ENCODE results near the gene ABI3BP.

Gene ABI3BP

DNA sequence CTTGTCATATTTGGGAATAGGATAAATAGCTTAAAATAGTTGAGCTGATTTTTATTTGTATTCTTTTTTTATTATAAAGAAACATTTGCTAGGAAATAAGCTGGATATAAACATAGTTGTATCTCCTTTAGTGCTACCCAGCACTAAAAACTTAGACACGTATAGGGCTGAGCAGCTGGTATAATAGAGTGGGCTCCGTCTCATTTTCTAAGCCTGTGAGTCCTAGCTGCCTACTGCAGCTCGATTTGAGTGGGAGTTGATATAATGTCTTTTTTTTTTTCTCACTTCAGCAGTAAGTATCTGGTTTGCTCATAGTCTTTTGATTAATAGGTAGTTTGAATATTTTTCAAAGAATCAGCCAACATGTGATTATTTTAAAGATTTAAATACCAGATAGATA lies 249.7 kb downstream of the ABI3BP start:
- H3K4me3 ChIP-seq (ENCODE audit: low read length) = no peak overlapping the region
- H3K9ac ChIP-seq (ENCODE audit: low read length) = no peak overlapping the region
- H3K9me3 ChIP-seq (ENCODE audit: control insufficient read depth, low read depth, low read length) = no peaks in the 10 kb centered on the region
- H3K27ac ChIP-seq (ENCODE audit: low read length) = no peak overlapping the region
- H3K36me3 ChIP-seq (ENCODE audit: control insufficient read depth, low read depth, low read length) = peaks cover 84% of the 10 kb centered on the region
- no peaks in the 10 kb centered on the region for H3K4me1 ChIP-seq (ENCODE audit: control insufficient read depth, low read depth, low read length)
- no peaks in the 10 kb centered on the region for H3K27me3 ChIP-seq (ENCODE audit: control insufficient read depth, insufficient read depth, low read length)

DNA sequence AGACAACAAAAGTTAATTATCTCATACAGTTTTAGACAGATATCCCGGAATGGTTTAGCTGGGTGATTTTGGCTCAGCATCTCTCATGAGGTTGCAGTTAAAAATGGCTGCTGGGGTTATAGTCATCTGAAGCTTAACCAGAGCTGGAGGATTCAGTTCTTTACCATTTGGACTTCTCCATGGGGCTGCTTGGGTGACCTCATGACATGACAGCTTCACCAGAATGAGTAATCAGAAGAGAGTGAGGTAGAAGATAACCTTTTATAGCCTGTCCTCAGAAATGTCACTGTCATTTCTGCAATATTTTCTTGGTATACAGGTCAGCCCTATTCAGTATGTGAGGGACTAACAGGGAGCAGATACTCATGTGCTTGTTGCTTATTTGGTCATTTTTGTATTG lies 253.0 kb downstream of the ABI3BP start:
- Histone ChIP-seq H3K27ac (ENCODE audit: low read length) (no peak overlapping the region), H3K36me3 (ENCODE audit: control insufficient read depth, low read depth, low read length) (peaks cover 73% of the 10 kb centered on the region), H3K27me3 (ENCODE audit: control insufficient read depth, insufficient read depth, low read length) (no peaks in the 10 kb centered on the region), H3K9me3 (ENCODE audit: control insufficient read depth, low read depth, low read length) (no peaks in the 10 kb centered on the region), H3K4me3 (ENCODE audit: low read length) (no peak overlapping the region), H3K9ac (ENCODE audit: low read length) (no peak overlapping the region), H3K4me1 (ENCODE audit: control insufficient read depth, low read depth, low read length) (peaks cover 4% of the 10 kb centered on the region)

DNA sequence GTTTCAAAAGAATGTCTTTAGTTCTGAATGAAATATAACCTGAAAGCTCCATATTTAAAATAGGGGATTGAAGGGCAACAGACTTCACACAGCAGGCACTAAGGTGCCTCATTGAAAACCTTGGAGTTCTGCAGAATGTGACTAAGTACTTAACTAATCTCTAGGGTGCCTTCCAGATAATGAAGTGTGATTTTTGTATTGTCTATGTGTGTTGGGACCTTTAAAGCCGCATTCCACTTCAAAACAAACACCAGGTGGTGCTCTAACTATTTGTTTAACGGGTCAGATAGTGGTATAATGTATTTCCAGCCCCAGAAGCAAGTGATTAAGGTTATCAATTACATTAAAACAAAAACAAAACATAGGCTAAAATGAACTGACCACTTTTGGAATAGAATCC lies 255.9 kb downstream of the ABI3BP start:
- Histone ChIP-seq H3K9ac (ENCODE audit: low read length) (no peak overlapping the region), H3K4me1 (ENCODE audit: control insufficient read depth, low read depth, low read length) (peaks cover 17% of the 10 kb centered on the region), H3K36me3 (ENCODE audit: control insufficient read depth, low read depth, low read length) (peaks cover 66% of the 10 kb centered on the region), H3K4me3 (ENCODE audit: low read length) (no peak overlapping the region), H3K27ac (ENCODE audit: low read length) (no peak overlapping the region), H3K27me3 (ENCODE audit: control insufficient read depth, insufficient read depth, low read length) (no peaks in the 10 kb centered on the region), H3K9me3 (ENCODE audit: control insufficient read depth, low read depth, low read length) (no peaks in the 10 kb centered on the region)

DNA sequence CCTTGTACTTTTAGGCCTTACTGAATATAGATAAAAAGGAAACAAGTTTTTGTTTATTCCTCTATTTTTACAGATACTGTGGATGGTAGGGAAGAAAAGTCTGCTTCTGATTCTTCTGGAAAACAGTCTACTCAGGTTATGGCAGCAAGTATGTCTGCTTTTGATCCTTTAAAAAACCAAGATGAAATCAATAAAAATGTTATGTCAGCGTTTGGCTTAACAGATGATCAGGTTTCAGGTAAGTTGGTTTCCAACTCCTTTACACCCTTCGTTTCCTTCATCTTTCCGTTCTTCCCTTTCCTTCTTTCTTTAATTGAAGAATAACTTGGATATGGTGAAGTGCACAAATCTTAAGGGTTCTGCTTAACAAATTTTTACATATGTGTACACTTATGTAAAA lies 260.8 kb downstream of the ABI3BP start:
- H3K4me3 ChIP-seq (ENCODE audit: low read length) = no peak overlapping the region
- H3K4me1 ChIP-seq (ENCODE audit: control insufficient read depth, low read depth, low read length) = peaks cover 17% of the 10 kb centered on the region
- H3K9me3 ChIP-seq (ENCODE audit: control insufficient read depth, low read depth, low read length) = no peaks in the 10 kb centered on the region
- peaks cover 53% of the 10 kb centered on the region for H3K36me3 ChIP-seq (ENCODE audit: control insufficient read depth, low read depth, low read length)
- H3K27me3 ChIP-seq (ENCODE audit: control insufficient read depth, insufficient read depth, low read length) = no peaks in the 10 kb centered on the region
- H3K9ac ChIP-seq (ENCODE audit: low read length) = no peak overlapping the region
- H3K27ac ChIP-seq (ENCODE audit: low read length) = no peak overlapping the region

DNA sequence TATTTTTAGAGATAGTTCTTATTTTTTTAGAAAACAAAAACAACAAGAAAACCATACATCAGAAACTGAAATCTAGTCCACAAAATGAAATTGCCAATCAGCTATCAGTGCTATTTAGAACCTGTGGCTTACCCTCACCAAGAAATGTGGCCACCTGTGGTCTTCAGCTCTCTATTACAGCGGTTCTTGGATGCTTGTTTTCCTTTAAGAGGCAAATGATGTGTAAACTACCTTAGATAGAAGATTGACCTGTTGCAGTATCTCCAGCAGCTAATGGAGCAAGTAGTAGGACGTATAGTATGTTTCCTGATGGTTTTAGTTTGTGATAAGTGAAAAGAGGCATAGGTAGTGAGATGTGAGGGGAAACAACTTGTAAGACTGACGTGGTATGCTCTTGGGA lies 262.7 kb downstream of the ABI3BP start:
- H3K9me3 ChIP-seq (ENCODE audit: control insufficient read depth, low read depth, low read length) = no peaks in the 10 kb centered on the region
- no peak overlapping the region for H3K27ac ChIP-seq (ENCODE audit: low read length)
- H3K4me3 ChIP-seq (ENCODE audit: low read length) = no peak overlapping the region
- no peaks in the 10 kb centered on the region for H3K27me3 ChIP-seq (ENCODE audit: control insufficient read depth, insufficient read depth, low read length)
- peaks cover 12% of the 10 kb centered on the region for H3K4me1 ChIP-seq (ENCODE audit: control insufficient read depth, low read depth, low read length)
- peaks cover 54% of the 10 kb centered on the region for H3K36me3 ChIP-seq (ENCODE audit: control insufficient read depth, low read depth, low read length)
- H3K9ac ChIP-seq (ENCODE audit: low read length) = no peak overlapping the region

DNA sequence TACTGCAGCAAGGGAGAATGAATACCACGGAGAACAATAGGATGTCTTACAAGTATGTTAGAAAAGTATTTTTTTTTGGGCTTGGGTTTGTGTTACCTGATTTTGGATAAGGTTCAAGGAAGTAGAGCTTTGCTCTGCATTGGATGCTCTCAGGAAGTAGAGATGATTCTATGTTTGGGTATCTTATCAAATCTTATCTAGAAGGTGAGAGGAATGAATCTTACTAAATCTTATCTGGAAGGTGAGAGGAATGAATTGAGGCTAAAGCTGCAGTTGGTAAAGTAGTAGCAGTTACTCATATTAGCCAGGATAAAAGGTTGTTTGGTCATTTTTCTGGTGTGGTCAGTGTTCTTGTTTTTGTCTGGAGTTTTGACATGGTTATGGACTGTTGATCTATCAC lies 266.5 kb downstream of the ABI3BP start:
- Histone ChIP-seq H3K27ac (ENCODE audit: low read length) (no peak overlapping the region), H3K36me3 (ENCODE audit: control insufficient read depth, low read depth, low read length) (peaks cover 65% of the 10 kb centered on the region), H3K4me1 (ENCODE audit: control insufficient read depth, low read depth, low read length) (no peaks in the 10 kb centered on the region), H3K9me3 (ENCODE audit: control insufficient read depth, low read depth, low read length) (no peaks in the 10 kb centered on the region), H3K4me3 (ENCODE audit: low read length) (no peak overlapping the region), H3K9ac (ENCODE audit: low read length) (no peak overlapping the region), H3K27me3 (ENCODE audit: control insufficient read depth, insufficient read depth, low read length) (no peaks in the 10 kb centered on the region)

DNA sequence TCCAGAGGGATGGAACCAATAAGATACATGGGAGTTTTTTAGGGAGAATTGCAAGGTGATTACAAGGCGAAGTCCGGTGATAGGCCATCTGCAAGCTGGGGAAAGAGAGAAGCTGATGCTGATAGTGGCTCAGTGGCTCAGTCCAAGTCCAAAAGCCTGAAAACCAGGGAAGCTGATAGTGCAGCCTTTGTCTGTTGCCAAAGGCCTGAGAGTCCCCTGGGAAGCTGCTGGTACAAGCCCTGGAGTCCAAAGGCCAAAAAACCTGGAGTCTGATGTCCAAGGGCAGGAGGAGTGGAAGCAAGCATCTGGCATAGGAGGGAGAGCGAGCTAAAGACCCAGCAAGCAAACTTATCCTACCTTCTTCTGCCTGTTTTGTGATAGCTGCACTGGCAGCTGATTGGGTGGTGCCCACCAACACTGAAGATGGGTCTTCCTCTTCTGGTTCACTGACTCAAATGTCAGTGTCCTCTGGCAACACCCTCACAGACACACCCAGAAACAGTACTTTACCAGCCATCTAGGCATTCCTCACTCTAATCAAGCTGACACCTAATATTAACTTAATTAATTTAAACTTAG lies 267.2 kb downstream of the ABI3BP start:
- Histone ChIP-seq H3K27me3 (ENCODE audit: control insufficient read depth, insufficient read depth, low read length) (no peaks in the 10 kb centered on the region), H3K9ac (ENCODE audit: low read length) (no peak overlapping the region), H3K4me1 (ENCODE audit: control insufficient read depth, low read depth, low read length) (no peaks in the 10 kb centered on the region), H3K4me3 (ENCODE audit: low read length) (no peak overlapping the region), H3K36me3 (ENCODE audit: control insufficient read depth, low read depth, low read length) (peaks cover 66% of the 10 kb centered on the region), H3K9me3 (ENCODE audit: control insufficient read depth, low read depth, low read length) (no peaks in the 10 kb centered on the region), H3K27ac (ENCODE audit: low read length) (no peak overlapping the region)

DNA sequence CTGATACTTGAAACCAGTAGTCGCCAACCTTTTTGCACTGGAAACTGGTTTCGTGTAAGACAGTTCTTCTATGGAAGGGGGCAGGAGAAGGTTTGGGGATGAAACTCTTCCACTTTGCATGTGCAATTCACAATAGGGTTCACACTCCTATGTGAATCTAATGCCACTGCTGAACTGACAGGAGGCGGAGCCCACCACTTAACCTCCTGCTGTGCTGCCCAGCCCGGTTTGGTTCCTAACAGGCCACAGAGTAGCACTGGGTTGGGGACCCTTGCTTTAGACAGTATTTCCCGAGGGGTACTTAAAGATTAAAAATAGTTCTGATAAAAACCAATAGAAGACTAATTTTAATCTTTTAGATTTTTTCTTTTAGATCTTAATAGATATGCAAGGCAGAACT lies 272.8 kb downstream of the ABI3BP start:
- Histone ChIP-seq H3K36me3 (ENCODE audit: control insufficient read depth, low read depth, low read length) (peaks cover 51% of the 10 kb centered on the region), H3K27ac (ENCODE audit: low read length) (no peak overlapping the region), H3K27me3 (ENCODE audit: control insufficient read depth, insufficient read depth, low read length) (no peaks in the 10 kb centered on the region), H3K9me3 (ENCODE audit: control insufficient read depth, low read depth, low read length) (no peaks in the 10 kb centered on the region), H3K4me1 (ENCODE audit: control insufficient read depth, low read depth, low read length) (peaks cover 9% of the 10 kb centered on the region), H3K9ac (ENCODE audit: low read length) (no peak overlapping the region), H3K4me3 (ENCODE audit: low read length) (no peak overlapping the region)

DNA sequence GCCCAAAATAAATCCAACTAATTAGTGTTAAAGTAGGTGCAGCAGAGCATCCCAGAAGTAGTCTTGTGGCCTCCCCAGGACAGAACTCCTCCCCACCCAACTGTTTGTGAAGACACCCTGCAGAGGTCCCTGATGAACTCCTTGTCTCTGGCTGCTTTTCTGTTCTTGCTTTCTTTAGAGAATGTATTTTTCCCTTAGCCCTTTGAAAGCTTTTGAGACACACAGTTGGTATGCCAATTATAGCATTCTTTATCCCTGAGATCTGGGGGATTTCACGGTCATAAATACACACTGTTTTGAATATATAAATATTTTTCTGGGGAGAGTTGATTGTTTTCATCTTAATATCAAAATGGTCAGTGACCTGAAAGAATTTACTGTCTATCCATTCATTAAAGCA lies 274.1 kb downstream of the ABI3BP start:
- H3K4me3 ChIP-seq (ENCODE audit: low read length) = no peak overlapping the region
- H3K27ac ChIP-seq (ENCODE audit: low read length) = no peak overlapping the region
- H3K27me3 ChIP-seq (ENCODE audit: control insufficient read depth, insufficient read depth, low read length) = no peaks in the 10 kb centered on the region
- no peak overlapping the region for H3K9ac ChIP-seq (ENCODE audit: low read length)
- H3K36me3 ChIP-seq (ENCODE audit: control insufficient read depth, low read depth, low read length) = peaks cover 60% of the 10 kb centered on the region
- no peaks in the 10 kb centered on the region for H3K9me3 ChIP-seq (ENCODE audit: control insufficient read depth, low read depth, low read length)
- peaks cover 9% of the 10 kb centered on the region for H3K4me1 ChIP-seq (ENCODE audit: control insufficient read depth, low read depth, low read length)

DNA sequence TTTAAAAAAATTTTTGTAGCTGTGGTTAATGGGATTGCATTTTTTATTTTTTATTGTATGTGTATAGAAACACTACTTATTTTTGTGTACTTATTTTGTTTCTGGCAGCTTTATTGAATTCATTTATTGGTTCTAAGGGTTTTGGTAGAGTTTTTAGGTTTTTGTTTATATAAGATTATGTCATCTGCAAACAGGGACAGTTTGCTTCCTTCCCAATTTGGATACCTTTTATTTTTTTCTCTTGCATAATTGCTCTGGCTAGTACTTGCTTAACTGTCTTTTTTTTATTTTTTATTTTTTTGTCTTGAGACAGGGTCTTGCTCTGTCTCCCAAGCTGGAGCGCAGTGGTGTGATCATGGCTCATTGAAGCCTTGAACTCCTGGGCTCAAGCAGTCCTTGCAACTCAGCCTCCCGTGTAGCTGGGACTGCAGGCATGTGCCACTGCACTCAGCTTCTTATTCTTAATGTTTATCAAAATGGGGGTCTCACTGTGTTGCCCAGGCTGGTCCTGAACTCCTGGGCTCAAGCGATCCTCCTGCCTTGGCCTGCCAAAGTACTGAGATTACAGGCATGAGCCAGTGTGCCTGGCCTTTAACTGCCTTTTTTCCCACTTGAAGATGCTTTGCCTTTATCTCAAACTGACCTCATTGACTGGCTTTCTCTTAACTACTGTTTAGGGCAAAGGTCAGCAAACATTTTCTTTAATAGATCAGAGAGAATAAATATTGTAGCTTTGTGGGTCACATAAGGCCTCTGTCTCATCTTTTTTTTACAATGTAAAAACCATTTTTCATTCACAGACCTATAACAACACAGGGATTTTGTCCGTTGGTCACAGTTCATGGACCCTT lies 275.4 kb downstream of the ABI3BP start:
- Histone ChIP-seq H3K4me1 (ENCODE audit: control insufficient read depth, low read depth, low read length) (peaks cover 9% of the 10 kb centered on the region), H3K4me3 (ENCODE audit: low read length) (no peak overlapping the region), H3K27ac (ENCODE audit: low read length) (no peak overlapping the region), H3K9ac (ENCODE audit: low read length) (no peak overlapping the region), H3K27me3 (ENCODE audit: control insufficient read depth, insufficient read depth, low read length) (no peaks in the 10 kb centered on the region), H3K9me3 (ENCODE audit: control insufficient read depth, low read depth, low read length) (no peaks in the 10 kb centered on the region), H3K36me3 (ENCODE audit: control insufficient read depth, low read depth, low read length) (peaks cover 58% of the 10 kb centered on the region)

DNA sequence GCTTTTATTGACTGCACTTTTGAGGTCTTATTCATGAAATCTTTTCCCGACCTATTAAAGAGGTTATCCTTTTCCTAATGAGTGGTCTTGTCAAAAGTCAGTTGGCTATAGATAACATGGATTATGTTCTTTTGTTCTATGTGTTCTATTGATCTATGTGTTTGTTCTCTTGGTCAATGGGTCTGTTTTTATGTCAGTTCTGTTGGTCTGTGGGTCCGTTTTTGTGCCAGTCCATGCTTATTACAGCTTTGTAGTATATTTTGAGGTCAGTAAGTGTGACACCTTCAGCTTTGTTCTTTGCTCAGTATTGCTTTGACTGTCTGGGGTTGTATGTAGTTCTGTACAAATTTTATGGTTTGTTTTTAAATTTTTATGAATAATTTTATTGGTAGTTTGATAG lies 276.2 kb downstream of the ABI3BP start:
- H3K4me3 ChIP-seq (ENCODE audit: low read length) = no peak overlapping the region
- peaks cover 50% of the 10 kb centered on the region for H3K36me3 ChIP-seq (ENCODE audit: control insufficient read depth, low read depth, low read length)
- no peaks in the 10 kb centered on the region for H3K9me3 ChIP-seq (ENCODE audit: control insufficient read depth, low read depth, low read length)
- peaks cover 9% of the 10 kb centered on the region for H3K4me1 ChIP-seq (ENCODE audit: control insufficient read depth, low read depth, low read length)
- H3K9ac ChIP-seq (ENCODE audit: low read length) = no peak overlapping the region
- H3K27ac ChIP-seq (ENCODE audit: low read length) = no peak overlapping the region
- no peaks in the 10 kb centered on the region for H3K27me3 ChIP-seq (ENCODE audit: control insufficient read depth, insufficient read depth, low read length)

DNA sequence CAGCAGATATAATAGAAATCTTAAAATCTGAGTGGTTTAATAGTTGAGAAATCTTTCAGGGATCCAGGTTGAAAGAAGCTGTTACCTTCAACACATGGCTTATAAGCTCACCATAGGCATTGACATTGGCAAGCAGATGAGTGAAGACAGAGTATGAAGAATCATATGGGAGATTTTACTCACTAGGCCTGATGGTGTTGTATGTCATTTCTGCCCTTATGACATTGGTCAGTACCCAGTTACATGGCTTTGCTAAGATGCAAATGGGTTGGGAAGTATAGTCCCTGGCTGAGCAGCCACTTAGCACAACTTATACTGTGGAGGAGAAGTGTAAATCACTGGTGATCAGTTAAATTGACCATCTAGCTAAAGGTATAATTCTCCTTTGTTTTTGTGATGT lies 278.0 kb downstream of the ABI3BP start:
- Histone ChIP-seq H3K9ac (ENCODE audit: low read length) (no peak overlapping the region), H3K27me3 (ENCODE audit: control insufficient read depth, insufficient read depth, low read length) (no peaks in the 10 kb centered on the region), H3K4me3 (ENCODE audit: low read length) (no peak overlapping the region), H3K36me3 (ENCODE audit: control insufficient read depth, low read depth, low read length) (peaks cover 37% of the 10 kb centered on the region), H3K4me1 (ENCODE audit: control insufficient read depth, low read depth, low read length) (peaks cover 15% of the 10 kb centered on the region), H3K27ac (ENCODE audit: low read length) (no peak overlapping the region), H3K9me3 (ENCODE audit: control insufficient read depth, low read depth, low read length) (no peaks in the 10 kb centered on the region)
